Measurements from ENCODE around the gene PRKCB.
"Not testable (repeated sequence)": the region's sequence is repeated elsewhere in the genome, so short reads cannot be mapped to it uniquely, and the experiment has no call there.

The PRKCB gene

DNA sequence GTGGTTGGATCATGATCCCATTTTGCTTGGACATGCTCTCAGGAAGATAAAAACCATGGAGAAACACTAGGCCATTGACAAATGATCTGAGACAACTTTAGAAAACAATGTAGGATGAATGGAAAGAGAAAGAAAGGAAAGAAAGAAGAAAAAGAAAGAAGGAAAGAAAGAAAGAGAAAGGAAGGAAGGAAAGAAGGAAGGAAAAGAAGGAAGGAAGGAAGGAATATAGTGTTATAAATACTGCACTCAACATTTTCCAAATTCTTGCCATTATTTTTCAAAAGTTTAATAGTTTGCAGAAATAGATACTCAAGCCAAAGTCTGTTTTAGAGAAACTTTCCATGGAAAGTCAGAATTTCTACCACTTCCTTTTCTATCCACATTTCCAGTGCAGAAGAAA lies 381.2 kb downstream of the PRKCB start:
- DNase-seq, result no peak

DNA sequence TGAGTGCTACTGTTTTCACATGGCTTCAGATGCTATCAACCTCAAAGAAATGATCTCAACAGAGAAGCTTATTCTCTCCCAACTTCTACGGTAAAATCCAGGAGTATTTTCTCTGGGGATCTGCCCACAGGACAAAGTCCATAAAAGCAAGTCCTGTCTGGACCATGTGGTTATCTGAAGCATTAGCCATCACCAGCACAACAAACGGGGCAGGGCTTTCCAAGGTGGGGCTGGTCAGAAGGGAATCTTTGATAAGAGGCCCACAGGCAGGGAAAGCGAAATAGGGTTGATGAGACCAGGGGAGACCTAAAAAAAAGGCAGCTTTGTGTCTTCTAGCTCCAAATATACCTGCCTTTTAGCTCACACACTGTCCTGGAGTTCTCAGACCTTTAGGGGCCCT lies 381.7 kb downstream of the PRKCB start:
- DNase-seq, result no peak

DNA sequence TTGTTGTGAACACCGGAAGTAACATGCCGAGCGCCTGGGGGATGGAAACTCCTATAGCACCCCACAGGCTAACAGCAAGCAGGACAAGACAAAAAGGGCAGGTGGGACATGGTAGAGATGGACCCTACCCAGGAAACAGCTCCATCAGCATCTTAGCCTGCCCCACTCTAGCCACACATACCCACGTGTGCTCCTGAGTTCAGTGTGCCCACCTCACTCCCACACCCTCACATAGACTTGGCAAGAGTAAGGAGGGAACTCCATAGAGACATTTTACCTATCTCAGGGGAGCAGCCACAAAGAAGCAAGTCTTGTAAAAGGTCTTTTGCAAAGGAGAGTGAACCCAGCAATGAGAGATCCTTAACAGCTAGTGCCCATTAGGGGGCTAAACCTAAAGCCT lies 382.5 kb downstream of the PRKCB start:
- DNase-seq, result no peak

DNA sequence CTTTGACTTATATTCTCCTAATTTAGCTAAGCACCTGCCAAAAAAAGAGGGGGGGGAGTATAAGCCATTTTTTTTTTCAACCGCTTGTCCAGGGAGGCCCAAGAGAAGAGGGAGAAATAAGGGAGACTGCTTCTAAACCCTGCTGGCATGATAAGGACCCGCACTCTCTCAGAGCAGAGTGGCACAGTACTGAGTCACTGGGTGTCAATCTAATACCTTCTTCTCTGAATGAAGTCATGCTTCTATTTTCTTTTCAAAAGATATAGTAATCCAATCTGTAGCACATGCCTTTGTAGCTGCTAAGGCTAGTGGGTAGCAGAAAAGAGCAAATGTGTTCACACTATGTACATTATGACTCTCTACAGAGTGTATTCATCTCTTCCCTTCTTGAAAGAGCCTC lies 385.4 kb downstream of the PRKCB start:
- DNase-seq, result no peak

DNA sequence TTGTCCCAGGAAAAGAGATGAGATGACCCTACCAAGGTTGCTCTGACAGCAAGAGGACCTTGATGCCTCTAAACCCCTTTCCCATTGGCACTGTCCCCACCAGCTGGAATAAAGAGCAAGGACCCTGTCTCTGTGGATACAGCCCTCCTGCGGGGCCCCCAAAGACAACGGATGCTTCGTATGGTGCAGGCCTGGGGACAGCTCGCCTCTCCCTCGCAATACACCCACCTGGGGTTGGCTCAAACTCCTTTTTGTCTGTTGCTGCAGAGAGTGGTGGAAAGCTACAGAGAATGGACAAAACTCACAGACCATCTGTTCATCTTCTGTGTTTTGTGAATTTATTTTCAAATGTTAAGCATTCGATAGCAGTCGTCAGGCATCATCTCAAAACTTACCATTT lies 392.7 kb downstream of the PRKCB start:
- peak in 4 of 56 donors; percentile 1 to 4 (median 2) for DNase-seq

DNA sequence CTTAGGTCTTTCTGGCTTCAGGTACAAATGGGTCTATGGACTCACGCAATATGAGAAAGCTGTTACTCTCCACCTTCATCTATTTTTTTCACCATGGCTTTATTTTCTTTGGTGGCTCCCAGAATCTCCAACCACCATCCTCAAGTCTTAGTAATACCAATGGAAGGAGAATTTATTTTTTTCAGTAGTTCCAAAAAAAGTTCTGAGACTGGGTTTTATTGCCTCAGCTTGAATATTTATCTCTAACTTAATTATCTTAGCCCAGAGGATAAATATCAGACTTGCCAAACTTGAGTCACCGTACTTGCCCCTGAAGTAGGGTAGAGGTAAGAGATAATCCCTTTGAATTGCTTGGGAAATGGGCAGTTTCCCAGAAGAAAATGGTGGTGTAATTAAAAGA lies 397.2 kb downstream of the PRKCB start:
- DNase-seq, result no peak

DNA sequence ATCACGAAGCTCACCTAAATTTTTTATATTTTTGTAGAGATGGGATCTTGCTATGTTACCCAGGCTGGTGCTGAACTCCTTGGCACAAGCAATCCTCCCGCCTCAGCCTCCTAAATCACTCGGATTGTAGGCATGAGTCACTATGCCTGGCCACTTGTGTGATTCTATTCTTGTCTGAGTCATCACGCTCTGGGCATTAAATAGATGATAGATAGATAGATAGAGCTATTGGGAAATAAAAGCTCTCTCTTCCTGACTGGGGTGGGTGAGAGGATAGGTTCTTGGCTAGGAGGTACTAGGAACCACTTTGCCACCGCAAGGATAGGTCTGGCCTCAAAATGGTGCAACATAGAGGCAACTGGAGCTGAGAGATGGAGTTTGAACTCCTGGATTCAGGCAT lies 399.0 kb downstream of the PRKCB start:
- DNase-seq, result no peak

DNA sequence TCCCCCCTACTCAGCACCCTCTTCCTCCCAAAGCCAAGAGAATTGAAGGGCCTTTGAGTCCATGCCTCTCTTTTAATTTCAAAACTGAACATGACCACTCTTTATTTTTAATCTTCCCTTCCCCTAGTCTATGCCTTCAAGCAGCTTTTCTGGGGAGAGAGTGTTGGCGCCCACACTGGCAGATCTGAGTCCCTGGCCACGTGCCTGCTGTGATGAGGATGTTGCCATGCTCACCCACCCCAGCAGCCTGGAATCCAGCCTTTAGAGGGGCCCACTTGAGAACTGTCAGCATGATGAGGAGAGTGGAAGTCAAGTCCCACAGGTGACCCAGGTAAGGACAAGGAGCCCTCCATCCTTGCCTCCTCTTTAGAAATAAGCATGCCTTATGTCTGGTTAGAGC lies 400.0 kb downstream of the PRKCB start:
- peak in 3 of 56 donors; percentile 1 to 4 (median 2) for DNase-seq

DNA sequence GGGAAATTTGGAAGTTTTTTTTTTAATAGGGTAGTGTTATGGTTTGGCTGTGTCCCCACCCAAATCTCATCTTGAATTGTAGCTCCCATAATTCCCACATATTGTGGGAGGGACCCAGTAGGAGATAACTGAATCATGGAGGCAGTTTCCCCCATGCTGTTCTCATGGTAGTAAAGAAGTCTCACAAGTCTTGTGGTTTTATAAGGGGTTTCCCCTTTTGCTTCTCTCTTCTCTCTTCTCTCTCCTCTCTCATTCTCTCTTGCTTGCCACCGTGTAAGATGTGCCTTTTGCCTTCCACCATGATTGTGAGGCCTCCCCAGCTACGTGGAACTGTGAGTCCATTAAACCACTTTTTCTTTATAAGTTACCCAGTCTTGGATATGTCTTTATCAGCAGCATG lies 403.1 kb downstream of the PRKCB start:
- not testable (repeated sequence) for DNase-seq

DNA sequence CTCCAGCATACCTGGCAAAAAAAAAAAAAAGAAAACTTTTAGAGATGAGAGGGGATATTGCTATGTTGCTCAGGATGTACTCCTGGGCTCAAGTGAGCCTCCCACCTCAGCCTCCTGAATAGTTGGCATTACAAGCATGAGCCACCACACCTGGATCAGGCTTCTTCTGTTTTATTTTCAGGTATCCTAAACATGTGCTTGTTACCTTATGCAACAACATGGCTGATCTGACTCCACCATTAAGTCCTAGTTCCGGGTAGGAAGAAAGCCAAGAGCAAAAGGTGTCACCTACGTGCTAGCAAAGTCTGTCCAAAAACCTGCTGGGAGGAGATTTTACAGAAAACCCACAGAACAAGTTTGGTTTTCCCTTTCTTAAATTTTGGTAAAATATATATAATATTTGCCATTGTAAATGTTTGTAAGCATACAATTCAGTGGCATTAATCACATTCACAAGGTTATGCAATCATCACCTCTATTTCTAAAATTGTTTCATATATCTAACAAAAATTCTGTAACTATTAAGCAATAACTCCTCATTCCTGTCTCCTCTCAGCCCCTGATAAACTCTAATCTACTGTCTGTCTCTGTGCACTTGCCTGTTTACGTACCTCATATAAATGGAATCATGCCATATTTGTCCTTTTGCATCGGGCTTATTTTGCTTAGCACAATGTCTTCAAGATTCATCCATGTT lies 411.3 kb downstream of the PRKCB start:
- no peak for DNase-seq

DNA sequence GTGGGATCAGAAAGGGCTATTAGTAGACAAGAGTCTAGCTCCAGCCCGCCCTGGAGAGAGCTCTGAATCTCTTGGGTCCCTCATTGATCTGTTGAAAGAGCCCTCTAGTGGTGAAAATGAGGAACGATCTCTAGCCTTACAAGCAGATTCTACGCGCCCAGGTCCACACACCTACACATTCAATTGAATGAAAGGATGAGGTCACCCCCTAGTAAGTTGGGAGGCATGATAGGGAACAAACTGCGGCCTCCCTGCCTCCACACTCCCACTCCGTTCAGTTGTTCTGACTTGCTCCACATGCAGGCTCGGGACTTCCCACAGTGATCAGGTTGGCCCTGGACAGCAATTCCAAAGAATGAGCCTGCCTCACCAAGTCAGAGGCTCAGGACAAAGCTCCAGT lies 417.4 kb downstream of the PRKCB start:
- DNase-seq, result peak in 33 of 56 donors; percentile 1 to 66 (median 19)

DNA sequence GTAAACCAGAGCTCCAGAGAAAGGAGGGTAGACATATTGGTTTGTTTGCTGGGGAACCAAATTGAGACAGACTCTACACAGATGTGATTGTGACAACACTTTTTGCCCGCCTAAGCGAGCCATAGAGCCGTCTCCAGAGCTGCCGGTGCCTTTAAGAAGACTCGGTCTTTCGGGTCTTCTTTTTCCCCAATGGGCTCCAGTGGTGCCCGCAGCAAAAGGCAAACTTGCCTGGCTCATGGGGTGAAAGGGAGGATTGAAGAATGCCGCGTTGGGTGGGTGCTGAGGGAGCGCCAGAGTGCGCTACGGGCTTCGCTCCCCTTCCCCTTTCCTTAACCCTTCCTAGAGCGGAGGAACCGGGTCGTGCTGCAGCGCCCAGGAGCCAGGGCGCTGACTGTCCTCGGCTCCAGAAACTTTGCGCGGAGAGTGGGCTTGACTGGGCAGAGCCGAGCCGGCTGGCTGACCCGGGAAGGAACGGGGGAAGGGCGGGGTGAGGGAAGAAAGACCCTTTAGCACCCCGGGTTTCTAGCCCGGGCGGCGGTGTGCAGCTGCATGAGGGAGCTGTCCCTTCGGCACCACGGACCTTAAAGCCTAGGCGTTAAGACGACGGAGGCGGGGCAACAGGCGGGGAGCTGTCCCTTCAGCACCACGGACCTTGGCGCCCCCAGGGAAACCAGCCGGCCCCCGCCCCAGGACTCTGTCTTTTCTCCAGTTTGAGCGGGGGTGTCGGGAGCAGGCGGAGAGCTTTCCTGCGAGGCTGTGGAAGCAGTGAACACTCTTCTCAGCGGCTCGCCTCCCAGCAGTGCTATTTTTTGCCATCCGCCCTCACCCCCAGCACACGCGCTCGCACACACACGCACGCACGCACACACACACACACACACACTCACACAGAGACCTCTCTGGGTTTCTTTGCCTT lies 419.9 kb downstream of the PRKCB start, which contains the start of gene CACNG3:
TSS of gene CACNG3 (plus strand) at position 880 of the 916 bp plus-strand sequence. CDS start 420 bp downstream, outside the sequence.
- peak in 44 of 56 donors; percentile 7 to 70 (median 33) for DNase-seq

DNA sequence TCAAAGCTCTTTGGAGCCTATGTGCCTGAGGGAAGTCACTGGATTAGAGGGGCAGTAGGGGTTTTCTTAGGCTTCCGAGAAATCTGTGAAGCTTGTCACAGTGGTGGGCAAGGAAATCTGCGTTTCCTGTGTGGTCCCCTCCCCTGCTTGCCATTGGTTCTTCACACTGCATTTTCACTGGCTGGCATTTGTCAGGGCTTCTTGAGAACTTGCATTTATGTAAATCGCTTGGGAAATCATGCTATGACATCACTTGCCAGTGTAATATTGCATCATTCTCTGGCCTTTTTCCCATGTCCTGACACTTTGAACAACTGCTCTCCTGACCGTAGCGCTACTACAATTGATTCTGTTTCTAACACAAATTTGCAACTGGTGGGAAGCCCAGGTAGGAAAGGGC lies 422.2 kb downstream of the PRKCB start:
- DNase-seq, result peak in 24 of 56 donors; percentile 1 to 52 (median 16)

DNA sequence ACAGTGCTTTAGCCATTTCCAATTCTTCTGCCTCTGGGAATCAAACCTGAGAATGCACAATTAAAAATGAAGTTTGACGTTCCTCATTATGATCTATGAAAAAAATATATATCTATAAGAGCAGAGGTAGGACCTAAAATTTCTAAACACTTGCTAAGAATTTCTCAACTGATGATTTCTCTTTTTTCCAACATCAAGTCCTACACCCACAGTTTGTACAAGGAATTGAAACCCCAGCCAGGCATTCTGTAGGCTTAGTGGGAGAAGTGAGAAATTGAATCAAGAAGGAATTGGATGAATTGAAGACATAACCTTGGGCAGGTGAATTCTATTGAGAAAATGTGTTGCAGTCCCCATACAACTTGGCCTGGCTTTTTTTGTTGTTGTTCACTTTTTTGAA lies 423.0 kb downstream of the PRKCB start:
- no peak for DNase-seq

DNA sequence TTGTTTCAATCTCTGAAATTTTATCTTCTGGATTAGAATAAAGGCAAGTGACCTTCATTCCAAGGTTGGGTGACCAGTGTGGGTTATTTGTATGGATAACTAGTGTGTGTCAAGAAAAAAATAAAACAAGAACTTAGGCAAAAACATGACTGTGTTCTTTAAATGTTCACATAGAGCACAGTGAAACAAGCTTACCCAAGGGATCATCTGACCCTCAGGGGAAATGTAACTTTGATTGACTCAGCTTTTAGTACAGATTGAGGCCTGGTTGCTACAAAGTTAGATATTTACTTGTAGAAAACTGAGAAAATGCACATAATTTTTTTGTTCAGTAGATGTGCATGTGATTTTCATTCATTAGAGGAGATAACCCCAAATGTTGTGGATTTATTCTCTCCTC lies 427.0 kb downstream of the PRKCB start:
- DNase-seq, result no peak

All from amygdala (tissue), 56 donors.